Neuron (in vitro differentiated cells): ENCODE measurements around the gene COBL.

Experiments
- H2AFZ ChIP-seq: one replicate; pipeline ENCODE4 v1.6.1; 2013; ENCODE audit warnings: low read depth, mild to moderate bottlenecking, inconsistent platforms, low read length, moderate library complexity
- H3K27me3 ChIP-seq: one replicate; pipeline ENCODE4 v1.6.1; 2013; ENCODE audit warnings: low read length; ENCODE audit not compliant: insufficient read depth
- H3K36me3 ChIP-seq: one replicate; pipeline ENCODE4 v1.6.1; 2013; ENCODE audit warnings: low read length; ENCODE audit not compliant: insufficient read depth
- H3K4me1 ChIP-seq: one replicate; pipeline ENCODE4 v1.6.1; 2013; ENCODE audit warnings: low read length; ENCODE audit not compliant: insufficient read depth
- H3K4me3 ChIP-seq: 2 replicates; pipeline ENCODE4 v1.5.1; 2013; ENCODE audit warnings: mild to moderate bottlenecking, low read length, moderate library complexity
- H3K9me3 ChIP-seq: one replicate; pipeline ENCODE4 v1.6.1; 2013; ENCODE audit warnings: low read length

COBL gene

GRCh38 chr7:51019191-51019844 lies 297.3 kb downstream of the COBL start:
- Histone ChIP-seq H3K4me1 (peaks cover 3% of the 10 kb centered on the region), H3K27me3 (no peaks in the 10 kb centered on the region), H3K4me3 (no peak overlapping the region), H3K9me3 (no peaks in the 10 kb centered on the region), H3K36me3 (no peaks in the 10 kb centered on the region), H2AFZ (no peak overlapping the region)

GRCh38 chr7:51017576-51018535 lies 298.8 kb downstream of the COBL start:
- no peaks in the 10 kb centered on the region for H3K9me3 ChIP-seq
- H3K4me3 ChIP-seq: no peak overlapping the region
- peaks cover 3% of the 10 kb centered on the region for H3K4me1 ChIP-seq
- no peak overlapping the region for H2AFZ ChIP-seq
- H3K27me3 ChIP-seq: no peaks in the 10 kb centered on the region
- H3K36me3 ChIP-seq: no peaks in the 10 kb centered on the region

GRCh38 chr7:51016546-51016945 lies 300.1 kb downstream of the COBL start:
- H3K27me3 ChIP-seq: no peaks in the 10 kb centered on the region
- no peak overlapping the region for H3K4me3 ChIP-seq
- H3K4me1 ChIP-seq: no peaks in the 10 kb centered on the region
- H3K9me3 ChIP-seq: no peaks in the 10 kb centered on the region
- H2AFZ ChIP-seq: no peak overlapping the region
- no peaks in the 10 kb centered on the region for H3K36me3 ChIP-seq

- Histone ChIP-seq H2AFZ (no peak overlapping the region), H3K9me3 (no peaks in the 10 kb centered on the region), H3K4me1 (no peaks in the 10 kb centered on the region), H3K4me3 (no peak overlapping the region), H3K36me3 (no peaks in the 10 kb centered on the region), H3K27me3 (no peaks in the 10 kb centered on the region)
These were observed 301.0 kb downstream of the COBL start for GRCh38 chr7:51015581-51015980.

- Histone ChIP-seq H3K9me3 (no peaks in the 10 kb centered on the region), H3K27me3 (no peaks in the 10 kb centered on the region), H3K4me3 (no peak overlapping the region), H3K4me1 (no peaks in the 10 kb centered on the region), H3K36me3 (no peaks in the 10 kb centered on the region), H2AFZ (no peak overlapping the region)
These were observed 301.8 kb downstream of the COBL start for GRCh38 chr7:51014811-51015210.

DNA sequence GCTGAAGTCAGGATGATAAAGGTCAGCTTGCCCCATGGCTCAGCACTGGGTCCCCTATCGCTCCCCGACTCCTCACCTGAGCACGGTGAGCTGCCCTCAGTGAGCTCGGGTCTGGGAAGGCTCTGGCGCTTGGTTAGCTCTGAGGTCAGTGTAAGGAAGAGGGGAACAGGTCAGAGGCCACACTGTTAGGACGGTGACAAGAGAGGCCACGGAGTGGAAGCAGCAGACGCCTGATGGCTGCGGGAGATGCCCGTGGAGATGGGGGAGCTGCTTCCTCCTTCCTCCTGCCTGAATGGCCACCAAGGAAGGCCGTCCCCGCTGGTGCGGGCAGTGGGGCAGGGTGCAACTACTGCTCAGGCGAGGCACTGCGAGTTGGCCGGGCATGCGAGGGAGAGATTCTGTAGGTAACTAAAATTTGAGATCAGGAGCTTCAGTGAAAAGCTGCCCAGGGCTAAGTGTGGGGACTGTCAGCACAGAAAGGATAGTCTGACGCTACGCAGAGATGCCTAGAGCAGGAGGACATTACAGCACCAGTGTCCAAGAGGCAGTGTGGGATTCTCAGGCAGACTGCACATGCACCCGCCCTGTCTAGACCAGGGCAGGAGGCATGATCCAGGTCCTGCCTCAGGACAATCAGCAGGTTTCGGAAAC lies 302.6 kb downstream of the COBL start:
- Histone ChIP-seq H3K27me3 (no peaks in the 10 kb centered on the region), H3K36me3 (no peaks in the 10 kb centered on the region), H2AFZ (no peak overlapping the region), H3K9me3 (no peaks in the 10 kb centered on the region), H3K4me3 (no peak overlapping the region), H3K4me1 (no peaks in the 10 kb centered on the region)

DNA sequence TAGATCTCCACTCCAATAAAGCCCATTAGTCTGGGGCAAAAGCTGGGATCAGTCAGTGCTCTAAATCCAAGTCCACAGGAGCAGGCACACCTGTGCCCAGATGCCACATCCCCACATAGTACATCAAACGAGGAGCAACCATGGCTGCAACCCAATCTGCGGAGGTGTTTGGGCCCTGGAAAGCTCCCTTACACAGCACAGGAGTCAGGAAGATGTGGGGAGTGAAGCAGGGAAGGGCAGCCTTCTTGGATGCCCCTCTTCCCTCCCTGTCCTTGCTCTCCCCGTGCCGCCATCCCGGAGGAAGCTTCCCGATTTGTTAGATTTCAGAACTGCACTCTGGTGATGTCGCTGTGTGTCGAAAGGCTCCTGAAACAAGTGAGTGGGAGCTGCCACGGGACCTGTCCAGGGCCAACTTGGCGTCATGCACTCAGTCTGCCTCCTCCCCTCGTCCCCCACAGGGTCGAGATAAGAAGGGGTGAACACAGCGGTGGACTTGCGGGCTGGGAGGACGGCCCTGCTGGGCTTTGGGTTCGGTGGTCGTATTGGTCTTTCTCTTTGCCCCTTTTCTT lies 303.3 kb downstream of the COBL start:
- no peaks in the 10 kb centered on the region for H3K36me3 ChIP-seq
- no peaks in the 10 kb centered on the region for H3K4me1 ChIP-seq
- H3K9me3 ChIP-seq: no peaks in the 10 kb centered on the region
- H3K4me3 ChIP-seq: no peak overlapping the region
- H3K27me3 ChIP-seq: no peaks in the 10 kb centered on the region
- H2AFZ ChIP-seq: no peak overlapping the region

DNA sequence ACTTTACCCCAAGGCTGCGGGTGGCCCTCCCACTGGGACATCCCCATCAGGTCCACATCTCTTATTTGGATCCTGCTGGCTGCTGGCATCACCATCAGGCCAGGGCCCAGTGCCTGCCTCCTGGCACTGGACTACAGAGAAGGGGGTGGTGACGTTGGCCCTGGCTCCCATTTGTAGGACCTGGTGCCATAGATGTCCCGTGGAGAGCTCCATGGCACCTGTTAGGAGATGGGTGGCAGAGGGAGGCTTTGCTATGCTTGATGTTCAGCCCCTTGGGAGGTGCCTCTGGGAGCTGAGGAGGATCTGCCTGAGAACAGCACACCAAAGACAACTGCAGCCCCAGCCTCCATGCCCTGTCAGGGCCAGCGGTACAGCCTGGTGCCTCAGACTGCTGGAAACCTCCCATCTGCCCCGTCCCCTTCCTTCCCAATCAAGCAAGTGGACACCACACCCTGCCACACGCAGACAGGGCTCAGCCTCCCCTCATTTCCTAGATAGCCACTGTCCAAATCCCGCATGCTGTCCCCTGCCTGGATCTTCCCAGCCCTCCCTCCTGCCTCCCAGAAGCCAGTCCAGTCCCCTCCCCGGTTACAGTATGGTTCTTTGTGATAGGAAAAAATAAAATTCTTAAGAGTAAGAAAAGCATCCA lies 303.9 kb downstream of the COBL start:
- Histone ChIP-seq H3K27me3 (no peaks in the 10 kb centered on the region), H3K4me1 (no peaks in the 10 kb centered on the region), H3K36me3 (no peaks in the 10 kb centered on the region), H2AFZ (no peak overlapping the region), H3K4me3 (no peak overlapping the region), H3K9me3 (no peaks in the 10 kb centered on the region)

DNA sequence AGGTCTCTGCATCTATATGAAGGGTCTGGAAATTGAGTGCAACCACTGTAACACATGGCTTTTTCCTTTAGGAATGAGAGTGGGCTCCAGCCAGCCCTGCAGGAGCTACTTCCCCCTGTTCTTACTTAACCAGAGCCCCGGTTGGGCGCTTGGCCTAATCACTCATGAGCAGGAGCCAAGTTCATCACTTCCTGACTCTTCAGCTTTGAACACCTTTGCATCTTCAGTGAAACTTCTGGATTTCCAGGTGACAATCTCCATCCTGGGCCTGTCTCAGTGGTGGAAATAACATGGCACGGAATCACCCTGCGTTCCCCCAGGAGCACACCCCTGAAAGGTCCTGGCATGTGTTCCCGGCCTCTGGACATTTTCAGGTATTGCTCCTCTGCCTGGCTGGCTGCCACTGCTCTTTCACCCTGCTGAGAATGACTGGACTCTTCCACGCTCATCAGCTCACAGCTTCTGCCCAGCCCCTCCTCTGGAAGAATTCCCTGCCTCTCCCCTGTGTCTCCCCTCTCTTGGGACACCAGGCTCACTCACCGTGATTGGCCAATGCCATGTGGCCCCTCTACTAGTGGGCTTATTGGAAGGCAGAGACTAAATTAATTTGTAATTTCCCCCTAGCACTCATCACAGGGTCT lies 304.8 kb downstream of the COBL start:
- H3K27me3 ChIP-seq: no peaks in the 10 kb centered on the region
- H2AFZ ChIP-seq: no peak overlapping the region
- no peaks in the 10 kb centered on the region for H3K9me3 ChIP-seq
- no peak overlapping the region for H3K4me3 ChIP-seq
- H3K4me1 ChIP-seq: no peaks in the 10 kb centered on the region
- H3K36me3 ChIP-seq: no peaks in the 10 kb centered on the region

DNA sequence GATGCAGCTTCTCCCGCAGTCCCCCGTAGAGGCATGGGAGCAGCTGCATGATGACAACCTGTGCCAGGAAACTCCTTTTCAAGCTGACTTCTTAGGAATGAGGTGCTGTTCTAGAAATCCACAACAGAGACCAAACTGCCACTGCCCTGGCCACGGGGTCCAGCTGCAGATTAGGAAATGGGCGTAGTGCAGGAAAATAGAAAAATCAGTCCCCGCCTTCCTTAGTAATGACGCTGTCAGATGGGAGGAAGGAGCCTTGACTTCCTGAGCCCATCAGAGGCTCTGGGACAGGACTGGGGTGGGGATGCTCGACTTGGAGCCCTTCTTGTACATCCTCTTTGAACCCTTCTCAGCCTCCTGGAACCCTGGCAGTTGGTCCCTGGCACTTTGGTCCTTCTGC lies 306.1 kb downstream of the COBL start:
- H2AFZ ChIP-seq: no peak overlapping the region
- no peaks in the 10 kb centered on the region for H3K27me3 ChIP-seq
- no peaks in the 10 kb centered on the region for H3K9me3 ChIP-seq
- H3K4me1 ChIP-seq: no peaks in the 10 kb centered on the region
- no peaks in the 10 kb centered on the region for H3K36me3 ChIP-seq
- no peak overlapping the region for H3K4me3 ChIP-seq

- no peak overlapping the region for H2AFZ ChIP-seq
- no peaks in the 10 kb centered on the region for H3K9me3 ChIP-seq
- H3K4me3 ChIP-seq: no peak overlapping the region
- H3K27me3 ChIP-seq: no peaks in the 10 kb centered on the region
- H3K36me3 ChIP-seq: no peaks in the 10 kb centered on the region
- no peaks in the 10 kb centered on the region for H3K4me1 ChIP-seq
These were observed 306.7 kb downstream of the COBL start for GRCh38 chr7:51009716-51010496.
